RWPE1 (cell line): ENCODE results near the gene SIAH2.
"Not testable (repeated sequence)": the region's sequence is repeated elsewhere in the genome, so short reads cannot be mapped to it uniquely, and the experiment has no call there.

Experiments
- CTCF ChIA-PET: fragments of 350-600 bp; sonication (Branson Sonifier 250); formaldehyde crosslinking; extraction: SDS; loops from one replicate; lab custom pipeline; 2021; lab: Yijun Ruan, JAX
- POLR2A ChIA-PET: fragments of 400-600 bp; formaldehyde crosslinking; extraction: SDS; loops from one replicate; lab custom pipeline; 2020; ENCODE audit warnings: antibody characterized with exemption; ENCODE audit not compliant: low non-redundant PET; lab: Yijun Ruan, JAX
- DNase-seq: peaks from one replicate; pipeline ENCODE4 v3.0.0; 2012; ENCODE audit warnings: low spot score
- H3K27ac ChIP-seq: fragments of 450-650 bp; 2 replicates; pipeline ENCODE4 v1.5.1; 2017
- CTCF ChIP-seq: fragments of 450-650 bp; conservative IDR thresholded peaks from 2 replicates; pipeline ENCODE4 v1.5.1; 2017; ENCODE audit warnings: low read depth, mild to moderate bottlenecking

SIAH2 gene

GRCh38 chr3:150800722-150801121 lies 37.8 kb upstream of the SIAH2 start:
- CTCF ChIA-PET: no interaction called here
- TF ChIP-seq CTCF: no peak
- DNase-seq: no peak
- no peak overlapping the region for H3K27ac ChIP-seq
- POLR2A ChIA-PET: no interaction called here

- CTCF ChIA-PET: interaction anchor here (0.7 kb wide), 2 partner anchors 11 to 304 kb away, joined by 3 read pairs; no protein-coding TSS in a partner anchor
- POLR2A ChIA-PET: no interaction called here
- no peak for DNase-seq
- H3K27ac ChIP-seq: no peak overlapping the region
- no peak for TF ChIP-seq CTCF
Observed at GRCh38 chr3:150798122-150798618, 35.2 kb upstream of the SIAH2 start.

- no peak for TF ChIP-seq CTCF
- ChIA-PET POLR2A (no interaction called here), CTCF (interaction anchor here (0.7 kb wide), 1 partner anchor 12 kb away, joined by 3 read pairs; no protein-coding TSS in a partner anchor)
- H3K27ac ChIP-seq: no peak overlapping the region
- no peak for DNase-seq
Observed at GRCh38 chr3:150797155-150797554, 34.2 kb upstream of the SIAH2 start.

- CTCF ChIA-PET, DNase-seq, H3K27ac ChIP-seq, POLR2A ChIA-PET: not testable (repeated sequence)
Observed at GRCh38 chr3:150796527-150796926, 33.6 kb upstream of the SIAH2 start.

GRCh38 chr3:150793641-150794040 lies 30.7 kb upstream of the SIAH2 start:
- no peak for DNase-seq
- ChIA-PET CTCF (interaction anchor here (0.6 kb wide), 1 partner anchor 72 kb away, joined by 3 read pairs; no protein-coding TSS in a partner anchor), POLR2A (no interaction called here)
- no peak for TF ChIP-seq CTCF
- H3K27ac ChIP-seq: no peak overlapping the region

- DNase-seq: no peak
- TF ChIP-seq CTCF: no peak
- H3K27ac ChIP-seq: no peak overlapping the region
- ChIA-PET POLR2A (no interaction called here), CTCF (interaction anchor here (0.6 to 0.8 kb wide), 2 partner anchors 12 to 43 kb away, joined by 3 to 6 read pairs; no protein-coding TSS in a partner anchor)
Observed at GRCh38 chr3:150790629-150791028, 27.7 kb upstream of the SIAH2 start.

GRCh38 chr3:150789451-150789850 lies 26.5 kb upstream of the SIAH2 start:
- ChIA-PET POLR2A (no interaction called here), CTCF (interaction anchor here (0.5 to 0.6 kb wide), 2 partner anchors 68 to 494 kb away, joined by 3 to 4 read pairs; no protein-coding TSS in a partner anchor)
- no peak for DNase-seq
- no peak for TF ChIP-seq CTCF
- no peak overlapping the region for H3K27ac ChIP-seq
